H1 (cell line): Measurements from ENCODE around the gene CPPED1. TPM values are rescaled to one million over a fixed set of nuclear protein-coding genes. Genes with fewer than 3 reads are reported as not detected.

Source experiments
- GTF2F1 ChIP-seq: IDR thresholded peaks from 2 replicates; pipeline ENCODE4 v1.6.1; 2012; ENCODE audit warnings: low read depth, low read length, improper control_type of control experiment, borderline replicate concordance
- polyA plus RNA-seq, 7 experiments: library from polyadenylated mRNA; depleted of rRNA in 3 of 7; stranded (reverse) in 5 of 7; unstranded in 2 of 7; fragments of >200 nt in 5 of 7; fragments of 200-250 nt in 2 of 7; gene quantifications; 1 replicate in 5 of 7; 2 replicates in 1 of 7; 4 replicates in 1 of 7; pipeline versions ENCODE4 v1.2.1 to v1.2.3, GENCODE V29; 2011 to 2013; ENCODE audit warnings: missing spikeins in 2 of 7, mixed read lengths in 2 of 7
- total RNA-seq: library from RNA; stranded (reverse); fragmentation: NEBNext Ultra II Directional; extraction: Animal tissue kit (Norgen Biotek cat#: 25700); gene quantifications from 2 replicates; pipeline ENCODE4 v1.2.1, GENCODE V29; 2021

Gene CPPED1
- total and polyA plus RNA-seq, 2 of the 8 experiments (the other 6 are each of a cell fraction or from before 2014, with no cell fraction given), result 3.5 to 11.2 TPM

DNA sequence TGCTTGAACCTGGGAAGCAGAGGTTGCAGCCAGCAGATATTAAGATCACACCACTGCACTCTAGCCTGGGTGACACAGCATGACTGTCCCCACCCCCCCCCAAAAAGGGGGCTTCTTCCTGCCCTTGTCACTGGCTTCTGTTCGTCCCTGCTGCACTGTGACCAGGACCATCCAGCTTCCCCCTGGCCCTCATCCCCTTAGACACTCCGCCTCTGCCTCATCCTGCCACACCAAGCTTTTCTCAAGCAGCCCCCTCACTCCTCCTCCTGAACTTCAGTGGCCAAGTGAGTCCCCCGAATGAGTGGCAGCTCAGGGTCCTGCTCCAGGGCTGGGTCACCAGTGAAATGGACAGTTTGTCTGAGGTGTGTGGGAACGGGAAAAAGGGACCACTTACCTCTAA lies 177.3 kb downstream of the CPPED1 start (continued):
- no peak for TF ChIP-seq GTF2F1
